ENCODE results near the gene AHR.
"Not testable (repeated sequence)": the region's sequence is repeated elsewhere in the genome, so short reads cannot be mapped to it uniquely, and the experiment has no call there.

The AHR gene

DNA sequence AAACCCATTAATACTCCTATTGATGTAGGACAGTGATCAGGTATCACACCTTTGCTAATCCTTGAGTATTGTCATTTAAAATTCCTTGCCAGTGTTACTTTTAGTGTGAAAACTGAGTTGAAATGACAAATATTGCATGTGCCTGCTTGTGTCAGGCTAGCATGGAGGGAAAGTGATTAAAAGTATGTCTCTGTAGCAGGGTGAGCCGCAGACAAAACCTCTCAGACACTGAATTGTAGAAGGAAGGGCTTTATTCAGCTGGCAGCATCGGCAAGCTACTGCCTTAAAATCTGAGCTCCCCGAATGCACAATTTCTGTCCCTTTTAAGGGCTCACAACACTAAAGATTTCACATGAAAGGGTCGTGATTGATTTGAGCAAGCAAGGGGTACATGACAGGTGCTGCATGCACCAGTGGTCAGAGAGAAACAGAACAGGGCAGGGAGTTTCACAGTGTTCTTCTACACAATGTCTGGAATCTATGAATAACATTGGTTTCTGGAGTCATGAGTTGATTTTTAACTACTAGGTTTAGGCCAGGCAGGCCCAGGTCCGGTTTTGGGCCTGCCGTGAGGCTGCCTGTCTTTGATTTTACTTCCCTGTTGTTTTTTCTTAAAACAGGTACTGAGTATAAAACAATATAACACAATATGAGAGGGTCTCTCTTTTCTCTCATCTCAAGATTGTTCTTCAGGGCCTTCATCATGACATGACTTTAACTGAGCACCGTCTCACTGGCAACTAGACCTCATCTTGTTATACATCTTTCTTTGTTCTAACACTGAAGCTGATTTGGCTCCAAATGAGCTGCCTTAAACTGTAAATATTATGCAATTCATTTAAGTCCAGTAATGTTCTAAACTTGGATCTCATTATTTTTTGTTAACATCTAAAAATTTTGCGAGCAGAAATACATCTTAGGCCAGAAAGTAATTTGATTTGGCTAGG lies 84.2 kb downstream of the AHR start:
- not testable (repeated sequence) for DNase-seq

DNA sequence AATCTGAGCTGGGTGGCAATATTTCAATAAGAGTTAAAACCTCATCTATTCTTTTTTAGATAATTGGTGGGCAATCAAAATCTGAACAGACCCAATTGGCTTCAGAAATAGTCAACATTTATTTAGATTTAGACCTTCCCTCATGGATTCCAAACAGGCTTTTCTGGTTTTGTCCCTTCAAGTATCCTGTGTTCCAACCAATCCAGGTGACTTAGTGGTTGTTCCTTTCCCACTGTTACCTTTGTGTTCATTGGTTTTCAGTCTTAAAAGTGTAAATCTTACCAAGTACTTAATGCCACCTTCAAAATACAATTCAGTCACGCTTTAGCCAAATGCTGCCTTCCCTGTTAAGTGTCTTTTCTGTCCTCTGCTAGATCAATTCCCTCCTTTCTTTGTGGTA lies 85.9 kb downstream of the AHR start:
- no peak for DNase-seq

DNA sequence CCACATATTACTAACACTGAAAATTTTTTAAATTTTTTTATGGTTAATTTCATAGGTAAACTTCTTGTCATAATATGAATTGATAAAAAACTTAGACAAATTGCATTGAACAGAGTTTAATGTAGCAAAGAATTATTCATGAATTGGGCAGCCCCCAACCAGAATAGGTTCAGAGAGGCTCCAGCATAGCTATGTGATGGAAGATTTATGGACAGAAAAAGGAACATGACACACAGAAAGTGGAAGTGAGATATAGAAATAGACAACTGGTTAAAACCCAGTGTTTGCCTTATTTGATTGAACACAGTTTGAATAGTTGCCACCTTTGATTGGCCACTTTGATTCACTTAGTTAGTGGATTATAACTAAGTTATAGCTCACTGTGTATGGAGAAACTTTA lies 87.2 kb downstream of the AHR start:
- DNase-seq: no peak

DNA sequence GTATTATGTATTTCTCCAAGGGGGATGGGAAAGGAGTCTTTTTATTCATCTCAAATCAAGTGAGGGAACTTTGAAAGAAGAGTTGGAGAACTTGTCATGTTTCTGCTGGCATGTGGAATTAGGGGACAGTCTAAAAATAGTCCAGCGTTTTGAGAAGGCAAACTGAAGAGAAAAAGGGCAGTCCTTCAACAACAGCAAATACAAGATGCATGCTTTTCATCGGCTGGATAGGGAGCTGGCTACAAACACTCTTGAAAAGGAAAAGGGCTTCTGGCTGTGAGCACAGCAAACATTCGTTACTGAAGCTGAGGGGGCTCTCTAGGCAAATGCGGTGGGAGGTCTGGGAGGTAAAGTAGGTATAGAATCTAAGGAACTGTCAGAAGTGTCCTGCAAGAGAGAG lies 91.9 kb downstream of the AHR start:
- no peak for DNase-seq

DNA sequence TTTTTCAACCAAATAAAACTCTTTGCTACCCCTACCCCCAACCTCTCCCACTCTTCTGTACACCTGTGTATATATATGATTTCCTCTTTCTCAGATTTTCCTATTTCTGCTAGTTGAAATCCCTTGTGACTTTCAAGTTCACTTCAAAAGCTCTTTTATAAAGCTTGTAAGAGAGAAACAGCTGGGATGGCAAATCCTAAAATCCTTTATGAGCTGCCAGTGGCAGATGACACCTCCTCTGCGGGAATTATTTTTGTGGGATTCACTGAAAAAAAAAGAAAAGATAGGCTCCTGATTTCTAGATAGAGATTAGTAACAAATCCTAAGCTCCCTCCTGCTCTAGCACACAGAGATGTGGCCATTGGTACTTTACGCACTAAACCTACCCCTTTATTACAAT lies 92.9 kb downstream of the AHR start:
- DNase-seq: no peak

DNA sequence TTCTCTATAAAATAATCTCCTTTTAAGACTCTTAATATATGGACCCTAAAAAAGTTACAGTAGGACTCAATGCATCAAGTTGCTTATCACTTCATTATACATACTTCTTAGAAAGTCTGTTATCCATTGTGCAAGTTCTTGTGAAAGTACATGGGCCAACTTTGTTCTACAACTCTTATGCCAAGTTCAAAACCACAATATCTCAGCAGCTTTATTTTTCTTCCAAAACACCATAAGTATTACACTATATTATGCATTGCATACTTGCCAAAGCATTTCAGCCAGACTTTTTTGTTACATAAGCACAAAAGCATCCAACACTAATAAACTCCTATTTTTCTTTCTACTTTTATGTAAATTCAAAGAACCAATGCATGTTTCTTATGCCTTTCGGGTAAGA lies 94.4 kb downstream of the AHR start:
- DNase-seq: no peak

DNA sequence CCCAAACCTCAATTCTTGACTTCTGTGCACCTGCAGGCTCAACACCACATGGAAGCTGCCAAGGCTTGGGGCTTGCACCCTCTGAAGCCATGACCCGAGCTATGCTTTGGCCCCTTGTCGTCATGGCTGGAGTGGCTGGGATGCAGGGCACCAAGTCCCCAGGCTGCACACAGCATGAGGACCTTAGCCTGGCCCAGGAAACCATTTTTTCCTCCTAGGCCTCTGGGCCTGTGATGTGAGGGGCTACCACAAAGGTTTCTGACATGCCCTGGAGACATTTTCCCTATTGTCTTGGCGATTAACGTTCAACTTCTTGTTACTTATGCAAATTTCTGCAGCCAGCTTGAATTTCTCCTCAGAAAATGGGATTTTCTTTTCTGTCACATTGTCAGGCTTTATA lies 96.1 kb downstream of the AHR start:
- DNase-seq: not testable (repeated sequence)
